Measurements from ENCODE around the gene SIGLEC5. TPM values are rescaled to one million over a fixed set of nuclear protein-coding genes. Genes with fewer than 3 reads are reported as not detected.
"Not testable (repeated sequence)": the region's sequence is repeated elsewhere in the genome, so short reads cannot be mapped to it uniquely, and the experiment has no call there.

SIGLEC5 gene
- not detected for polyA plus RNA-seq (2013, experiment 1 of 2)
- not detected for polyA plus RNA-seq (2013, experiment 2 of 2)

GRCh38 chr19:51630315-51630714 is at the start of gene SIGLEC5:
TSS of gene SIGLEC5 (minus strand) at chr19:51630401. CDS start at chr19:51630335, 66 bp downstream.
- H3K4me1 ChIP-seq (ENCODE audit: control insufficient read depth, insufficient read depth, low read length, poor library complexity, severe bottlenecking) = not testable (repeated sequence)

GRCh38 chr19:51676566-51677083 is 46.4 kb upstream of the SIGLEC5 start:
- Histone ChIP-seq H3K4me1 (ENCODE audit: control insufficient read depth, insufficient read depth, low read length, poor library complexity, severe bottlenecking) (no peaks in the 10 kb centered on the region), H3K9me3 (ENCODE audit: control insufficient read depth, low read length) (no peaks in the 10 kb centered on the region), H3K4me3 (ENCODE audit: extremely low read depth, insufficient read depth, low read length, poor library complexity, severe bottlenecking) (no peak overlapping the region), H3K27ac (ENCODE audit: low read depth, low read length, severe bottlenecking) (no peak overlapping the region), H3K36me3 (ENCODE audit: control insufficient read depth, insufficient read depth, low read length) (no peaks in the 10 kb centered on the region)
- 79 to 86% methylated on average over 9 to 10 of the region's 11 CpGs for WGBS, 2 experiments (ENCODE audit: insufficient coverage in 2 of 2)

More at GRCh38 chr19:51630315-51630714, at the start of gene SIGLEC5:
- not testable (repeated sequence) for H3K4me3 ChIP-seq (ENCODE audit: extremely low read depth, insufficient read depth, low read length, poor library complexity, severe bottlenecking); H3K36me3 ChIP-seq (ENCODE audit: control insufficient read depth, insufficient read depth, low read length); H3K27ac ChIP-seq (ENCODE audit: low read depth, low read length, severe bottlenecking); H3K9me3 ChIP-seq (ENCODE audit: control insufficient read depth, low read length)
- 70 to 76% methylated on average over 2 to 4 of the region's 13 CpGs for WGBS, 2 experiments (ENCODE audit: insufficient coverage in 2 of 2)

GRCh38 chr19:51675911-51676565 is 45.8 kb upstream of the SIGLEC5 start:
- not testable (repeated sequence) for H3K27ac ChIP-seq (ENCODE audit: low read depth, low read length, severe bottlenecking); H3K9me3 ChIP-seq (ENCODE audit: control insufficient read depth, low read length); H3K4me3 ChIP-seq (ENCODE audit: extremely low read depth, insufficient read depth, low read length, poor library complexity, severe bottlenecking); H3K4me1 ChIP-seq (ENCODE audit: control insufficient read depth, insufficient read depth, low read length, poor library complexity, severe bottlenecking); H3K36me3 ChIP-seq (ENCODE audit: control insufficient read depth, insufficient read depth, low read length)
- 62% methylated on average over 4 of the region's 7 CpGs; no CpG with 5 or more reads in 1 of the 2 experiments for WGBS, 2 experiments (ENCODE audit: insufficient coverage in 2 of 2)

- no peaks in the 10 kb centered on the region for H3K36me3 ChIP-seq (ENCODE audit: control insufficient read depth, insufficient read depth, low read length)
- H3K4me3 ChIP-seq (ENCODE audit: extremely low read depth, insufficient read depth, low read length, poor library complexity, severe bottlenecking) = no peak overlapping the region
- H3K27ac ChIP-seq (ENCODE audit: low read depth, low read length, severe bottlenecking) = no peak overlapping the region
- no peaks in the 10 kb centered on the region for H3K9me3 ChIP-seq (ENCODE audit: control insufficient read depth, low read length)
- H3K4me1 ChIP-seq (ENCODE audit: control insufficient read depth, insufficient read depth, low read length, poor library complexity, severe bottlenecking) = no peaks in the 10 kb centered on the region
- WGBS, 2 experiments (ENCODE audit: insufficient coverage in 2 of 2) = no CpG with 5 or more reads among the region's 3 CpGs
These were observed 38.0 kb upstream of the SIGLEC5 start for GRCh38 chr19:51668216-51668615.

GRCh38 chr19:51664997-51665396 is 34.8 kb upstream of the SIGLEC5 start:
- Histone ChIP-seq H3K4me1 (ENCODE audit: control insufficient read depth, insufficient read depth, low read length, poor library complexity, severe bottlenecking) (no peaks in the 10 kb centered on the region), H3K9me3 (ENCODE audit: control insufficient read depth, low read length) (no peaks in the 10 kb centered on the region), H3K36me3 (ENCODE audit: control insufficient read depth, insufficient read depth, low read length) (no peaks in the 10 kb centered on the region), H3K27ac (ENCODE audit: low read depth, low read length, severe bottlenecking) (no peak overlapping the region), H3K4me3 (ENCODE audit: extremely low read depth, insufficient read depth, low read length, poor library complexity, severe bottlenecking) (no peak overlapping the region)
- no CpG with 5 or more reads among the region's 3 CpGs for WGBS, 2 experiments (ENCODE audit: insufficient coverage in 2 of 2)

GRCh38 chr19:51664131-51664530 is 33.9 kb upstream of the SIGLEC5 start:
- H3K4me1 ChIP-seq (ENCODE audit: control insufficient read depth, insufficient read depth, low read length, poor library complexity, severe bottlenecking) = no peaks in the 10 kb centered on the region
- H3K4me3 ChIP-seq (ENCODE audit: extremely low read depth, insufficient read depth, low read length, poor library complexity, severe bottlenecking) = no peak overlapping the region
- WGBS, 2 experiments (ENCODE audit: insufficient coverage in 2 of 2) = 0% methylated on average over 1 of the region's 1 CpG; no CpG with 5 or more reads in 1 of the 2 experiments
- no peak overlapping the region for H3K27ac ChIP-seq (ENCODE audit: low read depth, low read length, severe bottlenecking)
- no peaks in the 10 kb centered on the region for H3K36me3 ChIP-seq (ENCODE audit: control insufficient read depth, insufficient read depth, low read length)
- H3K9me3 ChIP-seq (ENCODE audit: control insufficient read depth, low read length) = no peaks in the 10 kb centered on the region

GRCh38 chr19:51663650-51664049 is 33.4 kb upstream of the SIGLEC5 start:
- Histone ChIP-seq H3K4me1 (ENCODE audit: control insufficient read depth, insufficient read depth, low read length, poor library complexity, severe bottlenecking) (no peaks in the 10 kb centered on the region), H3K4me3 (ENCODE audit: extremely low read depth, insufficient read depth, low read length, poor library complexity, severe bottlenecking) (no peak overlapping the region), H3K36me3 (ENCODE audit: control insufficient read depth, insufficient read depth, low read length) (no peaks in the 10 kb centered on the region), H3K27ac (ENCODE audit: low read depth, low read length, severe bottlenecking) (no peak overlapping the region), H3K9me3 (ENCODE audit: control insufficient read depth, low read length) (no peaks in the 10 kb centered on the region)
- 54 to 69% methylated on average over 3 of the region's 3 CpGs for WGBS, 2 experiments (ENCODE audit: insufficient coverage in 2 of 2)

GRCh38 chr19:51660975-51661600 is 30.9 kb upstream of the SIGLEC5 start:
- no peaks in the 10 kb centered on the region for H3K9me3 ChIP-seq (ENCODE audit: control insufficient read depth, low read length)
- 23 to 28% methylated on average over 3 to 7 of the region's 10 CpGs for WGBS, 2 experiments (ENCODE audit: insufficient coverage in 2 of 2)
- no peak overlapping the region for H3K27ac ChIP-seq (ENCODE audit: low read depth, low read length, severe bottlenecking)
- no peaks in the 10 kb centered on the region for H3K4me1 ChIP-seq (ENCODE audit: control insufficient read depth, insufficient read depth, low read length, poor library complexity, severe bottlenecking)
- no peaks in the 10 kb centered on the region for H3K36me3 ChIP-seq (ENCODE audit: control insufficient read depth, insufficient read depth, low read length)
- H3K4me3 ChIP-seq (ENCODE audit: extremely low read depth, insufficient read depth, low read length, poor library complexity, severe bottlenecking) = no peak overlapping the region

- 73 to 80% methylated on average over 1 to 3 of the region's 4 CpGs for WGBS, 2 experiments (ENCODE audit: insufficient coverage in 2 of 2)
- Histone ChIP-seq H3K27ac (ENCODE audit: low read depth, low read length, severe bottlenecking) (no peak overlapping the region), H3K4me3 (ENCODE audit: extremely low read depth, insufficient read depth, low read length, poor library complexity, severe bottlenecking) (no peak overlapping the region), H3K4me1 (ENCODE audit: control insufficient read depth, insufficient read depth, low read length, poor library complexity, severe bottlenecking) (no peaks in the 10 kb centered on the region), H3K9me3 (ENCODE audit: control insufficient read depth, low read length) (no peaks in the 10 kb centered on the region), H3K36me3 (ENCODE audit: control insufficient read depth, insufficient read depth, low read length) (no peaks in the 10 kb centered on the region)
These were observed 24.6 kb upstream of the SIGLEC5 start for GRCh38 chr19:51654783-51655182.

- Histone ChIP-seq H3K36me3 (ENCODE audit: control insufficient read depth, insufficient read depth, low read length) (no peaks in the 10 kb centered on the region), H3K4me3 (ENCODE audit: extremely low read depth, insufficient read depth, low read length, poor library complexity, severe bottlenecking) (no peak overlapping the region), H3K27ac (ENCODE audit: low read depth, low read length, severe bottlenecking) (no peak overlapping the region), H3K9me3 (ENCODE audit: control insufficient read depth, low read length) (no peaks in the 10 kb centered on the region), H3K4me1 (ENCODE audit: control insufficient read depth, insufficient read depth, low read length, poor library complexity, severe bottlenecking) (no peaks in the 10 kb centered on the region)
- no CpG with 5 or more reads among the region's 2 CpGs for WGBS, 2 experiments (ENCODE audit: insufficient coverage in 2 of 2)
These were observed 23.0 kb upstream of the SIGLEC5 start for GRCh38 chr19:51653162-51653561.

- WGBS, 2 experiments (ENCODE audit: insufficient coverage in 2 of 2) = 58 to 59% methylated on average over 4 of the region's 4 CpGs
- H3K27ac ChIP-seq (ENCODE audit: low read depth, low read length, severe bottlenecking) = no peak overlapping the region
- no peaks in the 10 kb centered on the region for H3K9me3 ChIP-seq (ENCODE audit: control insufficient read depth, low read length)
- no peak overlapping the region for H3K4me3 ChIP-seq (ENCODE audit: extremely low read depth, insufficient read depth, low read length, poor library complexity, severe bottlenecking)
- H3K4me1 ChIP-seq (ENCODE audit: control insufficient read depth, insufficient read depth, low read length, poor library complexity, severe bottlenecking) = no peaks in the 10 kb centered on the region
- no peaks in the 10 kb centered on the region for H3K36me3 ChIP-seq (ENCODE audit: control insufficient read depth, insufficient read depth, low read length)
These were observed 22.1 kb upstream of the SIGLEC5 start for GRCh38 chr19:51652266-51652665.

Data from mesodermal cell (in vitro differentiated cells).